HepG2 (cell line): ENCODE data around the gene AAGAB. TPM values are rescaled to one million over a fixed set of nuclear protein-coding genes. Genes with fewer than 3 reads are reported as not detected.

Source experiments
- ATAC-seq: fragments of 200-7000 bp; cut with Tn5 transposase; 3 replicates; pipeline ENCODE4 v1.9.1; 2020; ENCODE audit warnings: mild to moderate bottlenecking, moderate library complexity
- BruUV-seq: library from RNA; stranded (reverse); fragments of 400-500 nt; replicated peaks from 2 replicates; lab custom pipeline; 2021; lab: Mats Ljungman, UMichigan
- CTCF ChIA-PET: fragments of 300-600 bp; formaldehyde crosslinking; extraction: SDS; loops from one replicate; lab custom pipeline; 2021; ENCODE audit warnings: low total read pairs, inconsistent platforms, low intra/inter-chr PET ratio; lab: Yijun Ruan, JAX
- POLR2A ChIA-PET: fragments of 350-600 bp; sonication (Branson Sonifier 250); formaldehyde crosslinking; loops from one replicate; lab custom pipeline; 2020; ENCODE audit warnings: antibody characterized with exemption, inconsistent platforms; lab: Yijun Ruan, JAX
- DNase-seq: peaks from one replicate; pipeline ENCODE4 v3.0.0-alpha.2; 2015; ENCODE audit warnings: low spot score
- FAIRE-seq: peaks from 3 replicates; lab custom pipeline; 2011; peaks lifted over from hg19 to GRCh38; lab: Jason Lieb, UNC
- H2AFZ ChIP-seq: one replicate; pipeline ENCODE4 v1.6.1; 2011; ENCODE audit warnings: low read length, inconsistent platforms
- H3K27ac ChIP-seq: fragments of 300-600 bp; 3 replicates; pipeline ENCODE4 v1.8.0; 2011; ENCODE audit warnings: mixed run types, mild to moderate bottlenecking, mixed read lengths, low read length, inconsistent platforms; ENCODE audit not compliant: insufficient read depth; ENCODE audit errors: extremely low read length
- H3K27me3 ChIP-seq, 2 experiments: fragments of 200-600 bp in 1 of 2; 2 replicates in 1 of 2; 3 replicates in 1 of 2; pipeline versions ENCODE4 v1.6.0 to v1.8.0; 2011; ENCODE audit warnings: low read length in 2 of 2, mild to moderate bottlenecking in 2 of 2, moderate library complexity in 2 of 2, inconsistent platforms in 1 of 2; ENCODE audit not compliant: insufficient read depth in 2 of 2, control insufficient read depth in 1 of 2
- H3K36me3 ChIP-seq, 2 experiments: fragments of 200-600 bp in 1 of 2; replicated peaks in 1 of 2; 2 replicates in 1 of 2; 3 replicates in 1 of 2; pipeline versions ENCODE4 v1.5.1 to v1.8.0; 2011; ENCODE audit warnings: low read length in 2 of 2, inconsistent platforms in 1 of 2; ENCODE audit not compliant: insufficient read depth in 2 of 2, control insufficient read depth in 1 of 2
- H3K4me1 ChIP-seq: 2 replicates; pipeline ENCODE4 v1.5.1; 2012; ENCODE audit warnings: low read length, inconsistent platforms; ENCODE audit not compliant: insufficient read depth
- H3K4me2 ChIP-seq: 2 replicates; pipeline ENCODE4 v1.6.0; 2011; ENCODE audit warnings: low read depth, low read length, inconsistent platforms
- H3K4me3 ChIP-seq, 3 experiments: fragments of 200-600 bp in 1 of 3; sonication (generic), shearing (Covaris generic) in 1 of 3; replicated peaks in 1 of 3; 2 replicates each; pipeline ENCODE4 v1.5.1; 2011 to 2016; ENCODE audit warnings: low read length in 3 of 3, inconsistent platforms in 2 of 3, low read depth in 2 of 3, mild to moderate bottlenecking in 2 of 3, control low read depth in 1 of 3, mixed read lengths in 1 of 3; ENCODE audit not compliant: insufficient read depth in 1 of 3
- H3K79me2 ChIP-seq: one replicate; pipeline ENCODE4 v1.6.1; 2011; ENCODE audit warnings: low read length, inconsistent platforms; ENCODE audit not compliant: insufficient read depth
- H3K9ac ChIP-seq: 2 replicates; pipeline ENCODE4 v1.6.0; 2011; ENCODE audit warnings: mild to moderate bottlenecking, low read depth, low read length, inconsistent platforms; ENCODE audit not compliant: insufficient read depth
- H3K9me3 ChIP-seq: 2 replicates; pipeline ENCODE4 v1.5.1; 2012; ENCODE audit warnings: mild to moderate bottlenecking, low read length
- H4K20me1 ChIP-seq: 2 replicates; pipeline ENCODE4 v1.6.0; 2011; ENCODE audit warnings: inconsistent platforms, mild to moderate bottlenecking, low read length, moderate library complexity; ENCODE audit not compliant: insufficient read depth
- ARNT2 ChIP-seq: sonication (generic); formaldehyde crosslinking; IDR thresholded peaks from 2 replicates; pipeline ENCODE4 v1.8.0; 2022; ENCODE audit warnings: mild to moderate bottlenecking, low read depth, missing genetic modification reagents, moderate library complexity
- CSRNP1 ChIP-seq: sonication (generic); formaldehyde crosslinking; IDR thresholded peaks from 2 replicates; pipeline ENCODE4 v1.8.1; 2023; ENCODE audit warnings: mild to moderate bottlenecking, missing genetic modification reagents
- HDAC2 ChIP-seq: sonication (generic); formaldehyde crosslinking; IDR thresholded peaks from 2 replicates; pipeline ENCODE4 v1.4.0; 2020; ENCODE audit warnings: missing genetic modification reagents
- HOXA3 ChIP-seq: sonication (generic); formaldehyde crosslinking; IDR thresholded peaks from 2 replicates; pipeline ENCODE4 v1.5.0; 2020; ENCODE audit warnings: missing genetic modification reagents
- MLLT10 ChIP-seq: sonication (generic); formaldehyde crosslinking; IDR thresholded peaks from 2 replicates; pipeline ENCODE4 v1.4.0; 2020; ENCODE audit warnings: missing genetic modification reagents
- POGZ ChIP-seq: sonication (generic); formaldehyde crosslinking; IDR thresholded peaks from 2 replicates; pipeline ENCODE4 v1.4.0; 2020; ENCODE audit warnings: mild to moderate bottlenecking, missing genetic modification reagents
- PPARG ChIP-seq: conservative IDR thresholded peaks from 2 replicates; pipeline ENCODE4 v1.6.1; 2016; ENCODE audit warnings: missing biosample characterization, missing genetic modification reagents
- RARA ChIP-seq: IDR thresholded peaks from 2 replicates; pipeline ENCODE4 v1.6.1; 2016; ENCODE audit warnings: missing genetic modification reagents, missing compliant biosample characterization
- RORA ChIP-seq: sonication (generic); formaldehyde crosslinking; IDR thresholded peaks from 2 replicates; pipeline ENCODE4 v1.5.0; 2020; ENCODE audit warnings: mild to moderate bottlenecking, missing genetic modification reagents, moderate library complexity
- ZNF263 ChIP-seq: sonication (generic); formaldehyde crosslinking; IDR thresholded peaks from 2 replicates; pipeline ENCODE4 v1.4.0; 2020; ENCODE audit warnings: missing genetic modification reagents
- ZNF431 ChIP-seq: sonication (generic); formaldehyde crosslinking; IDR thresholded peaks from 2 replicates; pipeline ENCODE4 v1.9.0; 2022; ENCODE audit warnings: missing genetic modification reagents, low read depth, mild to moderate bottlenecking, borderline replicate concordance
- ZNF883 ChIP-seq: sonication (generic); formaldehyde crosslinking; IDR thresholded peaks from 2 replicates; pipeline ENCODE4 v1.5.1; 2020; ENCODE audit warnings: mild to moderate bottlenecking, missing genetic modification reagents; ENCODE audit errors: not compliant biosample characterization
- whole genome bisulfite sequencing: methylation state at CpG from one replicate; pipeline ENCODE4 v1.1.6; 2017; ENCODE audit warnings: low lambda C conversion rate; 5-methylcytosine and 5-hydroxymethylcytosine counted together
- in situ Hi-C: cut with HindIII; loops from 2 replicates; pipeline ENCODE4 v1.10.0; 2017; ENCODE audit warnings: low pct_unique_long_range_greater_than_20kb; ENCODE audit not compliant: extremely low pct_ligation_motif_present
- intact Hi-C: fragments of 100-400 bp; cut with micrococcal nuclease; formaldehyde crosslinking; loops from one replicate; pipeline ENCODE4 v1.10.0; 2022; ENCODE audit not compliant: unreplicated experiment
- polyA plus RNA-seq, 8 experiments: library from polyadenylated mRNA; depleted of rRNA in 3 of 8; stranded (reverse) in 7 of 8; unstranded in 1 of 8; fragments of >200 nt; fragmentation: Illumina TruSeq in 4 of 8; extraction: Trizol in 4 of 8; gene quantifications; 2 replicates each; pipeline versions ENCODE4 v1.2.1 to v1.2.3, GENCODE V29; 2011 to 2016; ENCODE audit warnings: low read depth in 4 of 8, missing spikeins in 1 of 8, mixed read lengths in 1 of 8; ENCODE audit not compliant: insufficient read depth in 1 of 8
- total RNA-seq, 5 experiments: library from RNA; depleted of rRNA; stranded (reverse); fragments of >200 nt; fragmentation: Illumina TruSeq; extraction: Trizol; gene quantifications; 2 replicates each; pipeline ENCODE4 v1.2.3, GENCODE V29; 2016; ENCODE audit warnings: low read depth in 1 of 5
- TF ChIP-seq, protein P1 (sequence below): sonication (generic); formaldehyde crosslinking; IDR thresholded peaks from 2 replicates; pipeline ENCODE4 v1.5.1; 2020; ENCODE audit warnings: mild to moderate bottlenecking, missing genetic modification reagents, moderate library complexity
- TF ChIP-seq, protein P2 (sequence below): sonication (generic); formaldehyde crosslinking; IDR thresholded peaks from 2 replicates; pipeline ENCODE4 v1.4.0; 2020; ENCODE audit warnings: missing genetic modification reagents

The AAGAB gene
- total and polyA plus RNA-seq, 2 of the 13 experiments (the other 11 are each of a cell fraction or from before 2014, with no cell fraction given) = 8.0 to 34.9 TPM

DNA sequence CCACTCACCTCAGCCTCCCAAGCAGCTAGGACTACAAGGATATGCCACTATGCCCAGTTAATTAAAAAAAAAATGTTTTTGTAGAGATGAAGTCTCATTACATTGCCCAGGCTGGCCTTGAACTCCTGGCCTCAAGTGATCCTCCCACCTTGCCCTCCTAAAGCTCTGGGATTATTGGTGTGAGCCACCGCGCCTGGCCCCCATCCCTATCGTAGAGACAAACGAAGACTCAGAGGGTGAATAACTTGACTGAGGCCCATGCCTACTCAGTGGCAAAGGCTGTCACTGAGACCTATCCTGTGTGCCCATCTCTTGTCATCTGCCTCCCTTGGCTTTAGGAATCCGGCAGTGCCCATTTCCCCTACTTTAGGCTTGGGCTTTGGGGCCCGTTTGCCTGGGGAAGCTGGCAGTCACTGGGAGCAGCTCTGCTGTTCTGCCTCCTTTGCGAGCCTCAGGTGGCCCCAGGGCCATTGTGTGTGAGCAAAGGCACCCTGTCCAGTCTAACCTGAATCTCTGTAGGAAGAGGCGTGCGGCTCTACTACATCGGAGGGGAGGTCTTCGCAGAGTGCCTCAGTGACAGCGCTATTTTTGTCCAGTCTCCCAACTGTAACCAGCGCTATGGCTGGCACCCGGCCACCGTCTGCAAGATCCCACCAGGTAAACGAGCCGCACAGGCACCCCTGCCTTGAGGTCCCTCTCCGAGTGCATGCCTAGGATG, 70.1 kb downstream of the AAGAB start (continued):
- TF ChIP-seq ZNF883 (no peak), CSRNP1 (CRISPR knock-in tag) (no peak)
- TF ChIP-seq, protein P1, sequence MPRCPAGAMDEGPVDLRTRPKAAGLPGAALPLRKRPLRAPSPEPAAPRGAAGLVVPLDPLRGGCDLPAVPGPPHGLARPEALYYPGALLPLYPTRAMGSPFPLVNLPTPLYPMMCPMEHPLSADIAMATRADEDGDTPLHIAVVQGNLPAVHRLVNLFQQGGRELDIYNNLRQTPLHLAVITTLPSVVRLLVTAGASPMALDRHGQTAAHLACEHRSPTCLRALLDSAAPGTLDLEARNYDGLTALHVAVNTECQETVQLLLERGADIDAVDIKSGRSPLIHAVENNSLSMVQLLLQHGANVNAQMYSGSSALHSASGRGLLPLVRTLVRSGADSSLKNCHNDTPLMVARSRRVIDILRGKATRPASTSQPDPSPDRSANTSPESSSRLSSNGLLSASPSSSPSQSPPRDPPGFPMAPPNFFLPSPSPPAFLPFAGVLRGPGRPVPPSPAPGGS (CRISPR knock-in tag) = no peak

DNA sequence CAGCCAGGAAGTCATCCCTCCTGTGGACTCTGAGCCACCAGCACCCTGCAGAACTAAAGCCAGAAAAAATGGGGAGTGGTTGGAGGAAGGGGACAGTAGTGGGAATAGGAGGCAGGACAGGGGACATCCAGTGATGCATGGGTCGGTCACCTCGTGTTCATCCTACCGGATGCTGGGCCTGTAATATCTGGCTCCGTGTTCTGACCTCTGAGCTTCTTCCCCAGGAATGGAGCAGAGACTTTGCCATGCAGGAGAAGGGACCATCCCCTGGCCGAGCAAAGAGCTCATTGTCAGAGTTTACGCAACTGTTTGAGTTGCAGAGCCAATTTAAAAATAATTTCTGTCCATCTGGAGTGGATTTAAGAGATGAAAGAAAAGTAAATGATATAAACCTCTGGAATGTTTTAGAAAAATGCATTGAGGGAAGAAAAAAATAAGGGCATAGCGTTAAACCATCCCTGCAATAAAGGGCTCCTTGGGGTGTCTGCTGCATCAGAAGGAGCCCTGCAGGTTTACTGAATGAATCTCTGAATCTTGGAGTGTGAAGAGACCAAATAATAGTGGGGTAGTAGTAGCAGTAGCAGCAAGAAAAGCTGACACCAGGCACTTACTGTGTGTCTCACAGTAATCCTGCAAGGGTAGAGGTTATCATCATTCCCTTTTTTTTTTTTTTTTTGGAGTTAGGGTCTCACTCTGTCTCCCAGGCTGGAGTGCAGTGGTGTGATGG, 70.9 kb downstream of the AAGAB start:
- in situ Hi-C loops = no loop called here
- no peak for TF ChIP-seq MLLT10 (CRISPR knock-in tag)
- 0 out of 2 replicates have a peak, but pooled peaks have one; percentile 37 for TF ChIP-seq HDAC2 (CRISPR knock-in tag)
- TF ChIP-seq ARNT2 (CRISPR knock-in tag) = no peak
- no peak for TF ChIP-seq RARA (CRISPR knock-in tag)
- TF ChIP-seq, protein P2, sequence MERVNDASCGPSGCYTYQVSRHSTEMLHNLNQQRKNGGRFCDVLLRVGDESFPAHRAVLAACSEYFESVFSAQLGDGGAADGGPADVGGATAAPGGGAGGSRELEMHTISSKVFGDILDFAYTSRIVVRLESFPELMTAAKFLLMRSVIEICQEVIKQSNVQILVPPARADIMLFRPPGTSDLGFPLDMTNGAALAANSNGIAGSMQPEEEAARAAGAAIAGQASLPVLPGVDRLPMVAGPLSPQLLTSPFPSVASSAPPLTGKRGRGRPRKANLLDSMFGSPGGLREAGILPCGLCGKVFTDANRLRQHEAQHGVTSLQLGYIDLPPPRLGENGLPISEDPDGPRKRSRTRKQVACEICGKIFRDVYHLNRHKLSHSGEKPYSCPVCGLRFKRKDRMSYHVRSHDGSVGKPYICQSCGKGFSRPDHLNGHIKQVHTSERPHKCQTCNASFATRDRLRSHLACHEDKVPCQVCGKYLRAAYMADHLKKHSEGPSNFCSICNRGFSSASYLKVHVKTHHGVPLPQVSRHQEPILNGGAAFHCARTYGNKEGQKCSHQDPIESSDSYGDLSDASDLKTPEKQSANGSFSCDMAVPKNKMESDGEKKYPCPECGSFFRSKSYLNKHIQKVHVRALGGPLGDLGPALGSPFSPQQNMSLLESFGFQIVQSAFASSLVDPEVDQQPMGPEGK (CRISPR knock-in tag) = peak; percentile 12; the same call in 1 of the 2 replicates
- peak; percentile 55 for TF ChIP-seq ZNF263 (CRISPR knock-in tag)
- TF ChIP-seq RORA = no peak
- peak; percentile 45; the same call in 1 of the 2 replicates for TF ChIP-seq HOXA3
- no peak for TF ChIP-seq ZNF431 (CRISPR knock-in tag)
- TF ChIP-seq PPARG = 0 out of 2 replicates have a peak, but pooled peaks have one; percentile 20
- no peak for TF ChIP-seq POGZ (CRISPR knock-in tag)

More for the DNA sequence above, 70.9 kb downstream of the AAGAB start:
- BruUV-seq = no TSS peak
- Histone ChIP-seq H3K9ac (no peak overlapping the region), H3K36me3 (peaks cover 30 to 74% of the 10 kb centered on the region in 2 experiments), H3K9me3 (no peaks in the 10 kb centered on the region), H3K4me2 (no peak overlapping the region; the same call in 1 of the 2 replicates), H3K79me2 (no peaks in the 10 kb centered on the region), H3K27me3 (no peaks in the 10 kb centered on the region), H2AFZ (no peak overlapping the region), H3K27ac (no peak overlapping the region), H3K4me3 (no peak overlapping the region), H3K4me1 (peaks cover 36% of the 10 kb centered on the region), H4K20me1 (peaks cover 3% of the 10 kb centered on the region)
- FAIRE-seq (peak; percentile 89), DNase-seq (peak; percentile 84), ATAC-seq (peak; percentile 72)
- 29% methylated on average over 7 of the region's 7 CpGs for WGBS
- ChIA-PET POLR2A (no interaction called here), CTCF (no interaction called here)
- intact Hi-C loops = no loop called here
